ENCODE results near the gene TPSAB1. TPM values are rescaled to one million over a fixed set of nuclear protein-coding genes. Genes with fewer than 3 reads are reported as not detected.

Gene TPSAB1
- polyA plus RNA-seq, 1 experiment, result not detected

DNA sequence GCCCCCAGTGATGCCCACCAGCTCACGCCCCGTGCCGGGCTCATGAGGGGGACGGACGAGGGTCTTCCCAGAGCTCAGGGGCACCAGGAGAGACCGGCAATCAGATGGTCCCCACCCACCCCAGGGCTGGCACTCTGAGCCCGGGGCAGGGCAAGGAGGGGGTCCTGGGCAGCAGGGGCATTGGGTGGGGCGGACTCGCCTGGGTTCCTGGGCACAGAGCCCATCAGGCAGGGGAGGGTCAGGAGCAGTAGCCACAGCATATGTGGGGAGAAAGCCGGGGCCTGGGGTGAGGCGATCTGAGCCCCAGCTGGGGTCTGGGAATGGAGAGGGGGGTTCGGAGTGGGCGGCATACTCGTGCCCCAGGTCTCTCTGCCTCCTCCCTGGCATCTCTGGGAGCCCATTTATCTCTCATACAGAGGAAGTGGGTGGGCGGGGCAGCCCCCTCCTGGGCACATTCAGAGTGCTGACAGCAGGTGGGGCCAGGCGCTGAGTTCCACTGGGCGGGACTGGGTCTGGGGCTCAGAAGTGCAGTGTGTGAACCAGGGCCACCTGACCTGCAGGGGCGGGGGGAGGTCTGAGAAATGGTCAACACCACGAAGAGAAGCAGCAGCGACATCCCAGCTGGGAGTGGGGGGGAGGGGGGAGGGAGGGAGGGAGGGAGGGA is 48.4 kb downstream of the TPSAB1 start:
- Histone ChIP-seq H3K4me3 (ENCODE audit: low read depth, low read length) (no peak overlapping the region), H3K36me3 (ENCODE audit: control insufficient read depth, insufficient read depth, low read length) (no peaks in the 10 kb centered on the region), H3K27me3 (ENCODE audit: control insufficient read depth, insufficient read depth, low read length) (peaks cover 30% of the 10 kb centered on the region)
- POLR2A ChIA-PET, result interaction anchor here (0.6 kb wide), 1 partner anchor 20 kb away, joined by 4 read pairs; no protein-coding TSS in a partner anchor
- TF ChIP-seq, protein P1, sequence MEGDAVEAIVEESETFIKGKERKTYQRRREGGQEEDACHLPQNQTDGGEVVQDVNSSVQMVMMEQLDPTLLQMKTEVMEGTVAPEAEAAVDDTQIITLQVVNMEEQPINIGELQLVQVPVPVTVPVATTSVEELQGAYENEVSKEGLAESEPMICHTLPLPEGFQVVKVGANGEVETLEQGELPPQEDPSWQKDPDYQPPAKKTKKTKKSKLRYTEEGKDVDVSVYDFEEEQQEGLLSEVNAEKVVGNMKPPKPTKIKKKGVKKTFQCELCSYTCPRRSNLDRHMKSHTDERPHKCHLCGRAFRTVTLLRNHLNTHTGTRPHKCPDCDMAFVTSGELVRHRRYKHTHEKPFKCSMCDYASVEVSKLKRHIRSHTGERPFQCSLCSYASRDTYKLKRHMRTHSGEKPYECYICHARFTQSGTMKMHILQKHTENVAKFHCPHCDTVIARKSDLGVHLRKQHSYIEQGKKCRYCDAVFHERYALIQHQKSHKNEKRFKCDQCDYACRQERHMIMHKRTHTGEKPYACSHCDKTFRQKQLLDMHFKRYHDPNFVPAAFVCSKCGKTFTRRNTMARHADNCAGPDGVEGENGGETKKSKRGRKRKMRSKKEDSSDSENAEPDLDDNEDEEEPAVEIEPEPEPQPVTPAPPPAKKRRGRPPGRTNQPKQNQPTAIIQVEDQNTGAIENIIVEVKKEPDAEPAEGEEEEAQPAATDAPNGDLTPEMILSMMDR (IDR thresholded peaks at IDR 0.05; ENCODE audit: insufficient read depth, low read depth, low read length), result no peak
- CTCF ChIA-PET, result interaction anchor here (1.0 to 2.6 kb wide), 2 partner anchors 12 kb away, joined by 4 to 14 read pairs; no protein-coding TSS in a partner anchor
- no peak for DNase-seq (ENCODE audit: low read depth)

DNA sequence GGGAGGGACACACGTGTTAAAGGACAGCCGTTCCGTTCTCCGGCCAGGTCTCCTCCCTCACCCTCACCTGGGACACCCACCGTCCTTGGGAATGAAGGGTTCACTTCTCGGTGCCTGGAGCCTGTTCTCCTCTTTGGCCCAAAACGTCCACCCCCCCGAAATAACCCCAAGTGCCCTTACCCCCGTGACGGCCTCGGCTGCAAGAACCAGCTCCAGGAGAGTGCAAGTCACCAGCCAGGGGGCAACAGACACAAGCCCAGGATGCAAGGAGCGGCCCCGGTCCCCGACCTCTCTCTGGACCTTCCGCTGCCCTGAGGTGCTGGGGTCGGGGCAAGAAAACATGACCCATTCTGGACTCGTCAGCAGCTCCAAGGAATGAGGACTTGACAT is 49.0 kb downstream of the TPSAB1 start:
- ChIA-PET CTCF (interaction anchor here (2.6 kb wide), 1 partner anchor 11 kb away, joined by 14 read pairs; no protein-coding TSS in a partner anchor), POLR2A (no interaction called here)
- H3K4me3 ChIP-seq (ENCODE audit: low read depth, low read length), result no peak overlapping the region
- TF ChIP-seq, protein P1 (IDR thresholded peaks at IDR 0.05; ENCODE audit: insufficient read depth, low read depth, low read length), result no peak
- DNase-seq (ENCODE audit: low read depth), result no peak
- no peaks in the 10 kb centered on the region for H3K36me3 ChIP-seq (ENCODE audit: control insufficient read depth, insufficient read depth, low read length)
- H3K27me3 ChIP-seq (ENCODE audit: control insufficient read depth, insufficient read depth, low read length), result peaks cover 31% of the 10 kb centered on the region

DNA sequence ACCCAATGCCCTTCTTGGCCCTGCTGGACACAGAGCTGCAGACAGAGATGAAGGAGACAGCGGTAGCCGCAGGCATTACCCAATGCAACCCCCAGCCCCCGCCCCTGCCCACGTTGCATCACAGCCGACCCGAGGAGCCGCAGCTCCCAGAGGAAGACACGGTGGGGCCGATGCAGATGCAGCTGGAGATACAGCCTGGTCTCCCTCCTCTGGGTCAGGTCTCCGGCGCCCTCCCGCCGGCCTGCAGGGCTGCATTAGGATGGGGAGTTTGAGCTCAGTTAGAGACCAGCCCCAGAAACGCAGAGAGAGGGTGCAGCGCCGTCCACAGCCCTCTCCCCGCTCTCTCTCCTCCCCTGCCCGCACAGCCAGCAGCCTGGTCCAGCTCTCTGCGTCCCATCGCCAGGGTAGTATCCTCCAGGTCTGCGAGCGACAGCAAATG is 49.6 kb downstream of the TPSAB1 start:
- TF ChIP-seq, protein P1 (IDR thresholded peaks at IDR 0.05; ENCODE audit: insufficient read depth, low read depth, low read length), result no peak
- ChIA-PET CTCF (interaction anchor here (2.6 kb wide), 1 partner anchor 11 kb away, joined by 14 read pairs; no protein-coding TSS in a partner anchor), POLR2A (no interaction called here)
- no peak overlapping the region for H3K4me3 ChIP-seq (ENCODE audit: low read depth, low read length)
- no peak for DNase-seq (ENCODE audit: low read depth)
- H3K36me3 ChIP-seq (ENCODE audit: control insufficient read depth, insufficient read depth, low read length), result no peaks in the 10 kb centered on the region
- peaks cover 31% of the 10 kb centered on the region for H3K27me3 ChIP-seq (ENCODE audit: control insufficient read depth, insufficient read depth, low read length)

DNA sequence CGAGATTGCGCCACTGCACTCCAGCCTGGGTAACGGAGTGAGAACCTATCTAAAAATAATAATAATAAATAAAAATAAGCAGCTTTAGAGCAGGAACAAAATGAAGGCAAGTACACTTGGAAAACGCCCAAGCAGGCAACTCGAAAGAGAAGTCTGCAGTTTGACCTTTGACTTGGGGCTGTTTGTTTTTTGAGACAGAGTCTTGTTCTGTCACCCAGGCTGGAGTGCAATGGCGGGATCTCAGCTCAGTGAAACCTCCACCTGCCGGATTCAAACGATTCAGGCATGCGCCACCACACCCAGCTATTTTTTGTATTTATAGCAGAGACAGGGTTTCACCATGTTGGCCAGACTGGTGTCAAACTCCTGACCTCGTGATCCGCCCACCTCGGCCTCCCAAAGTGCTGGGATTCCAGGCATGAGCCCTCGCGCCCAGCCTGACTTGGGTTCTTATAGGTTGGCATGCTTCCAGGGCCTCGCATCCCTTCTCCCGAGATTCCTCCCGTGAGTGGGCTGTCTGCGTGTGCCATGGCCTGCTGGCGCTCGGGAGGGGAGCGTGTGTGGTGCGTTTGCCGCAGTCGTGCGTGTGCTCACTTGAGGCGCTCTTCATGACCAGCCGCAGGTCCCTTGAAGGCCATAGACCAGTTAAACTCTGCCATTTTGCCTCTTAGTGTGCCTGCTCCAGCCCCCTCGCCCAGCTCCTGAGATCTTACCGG is 50.5 kb downstream of the TPSAB1 start:
- DNase-seq (ENCODE audit: low read depth), result no peak
- Histone ChIP-seq H3K27me3 (ENCODE audit: control insufficient read depth, insufficient read depth, low read length) (peaks cover 31% of the 10 kb centered on the region), H3K4me3 (ENCODE audit: low read depth, low read length) (no peak overlapping the region), H3K36me3 (ENCODE audit: control insufficient read depth, insufficient read depth, low read length) (no peaks in the 10 kb centered on the region)
- ChIA-PET POLR2A (no interaction called here), CTCF (interaction anchor here (0.8 to 2.6 kb wide), 2 partner anchors 10 to 73 kb away, joined by 3 to 14 read pairs; no protein-coding TSS in a partner anchor)
- TF ChIP-seq, protein P1 (IDR thresholded peaks at IDR 0.05; ENCODE audit: insufficient read depth, low read depth, low read length), result no peak

DNA sequence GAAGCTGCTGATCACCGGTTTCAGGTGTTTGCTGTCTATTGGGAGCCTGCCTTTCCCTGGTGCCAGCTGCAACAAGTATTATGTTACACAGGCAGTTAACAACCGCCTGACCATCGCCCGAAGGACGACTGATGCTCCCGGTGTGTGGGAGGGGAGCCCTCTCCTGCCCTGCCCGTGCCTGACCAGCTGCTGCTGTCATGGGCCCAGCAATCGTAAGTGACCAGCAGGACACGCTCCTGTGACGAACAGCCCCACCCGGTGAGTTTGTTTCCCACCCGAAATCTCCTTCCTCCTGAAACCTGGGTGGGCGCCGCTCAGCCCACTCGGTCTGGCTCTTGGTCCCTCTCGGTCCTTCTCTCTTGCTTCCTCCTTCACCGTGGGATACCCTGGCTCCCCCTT is 51.1 kb downstream of the TPSAB1 start:
- no peaks in the 10 kb centered on the region for H3K36me3 ChIP-seq (ENCODE audit: control insufficient read depth, insufficient read depth, low read length)
- DNase-seq (ENCODE audit: low read depth), result no peak
- H3K27me3 ChIP-seq (ENCODE audit: control insufficient read depth, insufficient read depth, low read length), result peaks cover 31% of the 10 kb centered on the region
- POLR2A ChIA-PET, result no interaction called here
- TF ChIP-seq, protein P1 (IDR thresholded peaks at IDR 0.05; ENCODE audit: insufficient read depth, low read depth, low read length), result no peak
- no peak overlapping the region for H3K4me3 ChIP-seq (ENCODE audit: low read depth, low read length)
- CTCF ChIA-PET, result interaction anchor here (2.6 kb wide), 1 partner anchor 9 kb away, joined by 14 read pairs; no protein-coding TSS in a partner anchor
